HEK293 (cell line): ENCODE data around the gene SLAIN2.

Experiments used
- CTCF ChIA-PET: fragments of 350-600 bp; formaldehyde crosslinking; extraction: SDS; loops from one replicate; lab custom pipeline; 2021; ENCODE audit warnings: antibody characterized with exemption; lab: Yijun Ruan, JAX
- POLR2A ChIA-PET: fragments of 300-600 bp; formaldehyde crosslinking; extraction: SDS; loops from one replicate; lab custom pipeline; 2020; ENCODE audit warnings: antibody characterized with exemption, inconsistent platforms; lab: Yijun Ruan, JAX
- H3K27ac ChIP-seq: fragments of 200-500 bp; sonication (Bioruptor generic); 2 replicates; pipeline ENCODE4 v1.5.1; 2014; ENCODE audit warnings: low read depth, low read length, control low read depth, inconsistent platforms; ENCODE audit errors: extremely low read depth
- H3K36me3 ChIP-seq, 2 experiments: fragments of 200-500 bp in 1 of 2; sonication (Bioruptor generic) in 1 of 2; 1 replicate in 1 of 2; 2 replicates in 1 of 2; pipeline ENCODE4 v1.5.1; 2014 to 2017; ENCODE audit warnings: inconsistent platforms in 2 of 2, low read length in 2 of 2; ENCODE audit not compliant: control insufficient read depth in 2 of 2, insufficient read depth in 1 of 2
- H3K4me1 ChIP-seq: fragments of 200-500 bp; sonication (Bioruptor generic); 2 replicates; pipeline ENCODE4 v1.5.1; 2014; ENCODE audit warnings: mild to moderate bottlenecking, low read length, inconsistent platforms; ENCODE audit not compliant: control insufficient read depth, insufficient read depth
- H3K4me3 ChIP-seq: 2 replicates; pipeline ENCODE4 v1.5.1; 2011; ENCODE audit warnings: low read depth, mild to moderate bottlenecking, control low read depth, low read length, moderate library complexity
- H3K9me3 ChIP-seq: fragments of 200-500 bp; sonication (Bioruptor generic); 2 replicates; pipeline ENCODE4 v1.5.1; 2014; ENCODE audit warnings: low read depth, low read length, inconsistent platforms; ENCODE audit not compliant: control insufficient read depth, insufficient read depth
- IKZF3 ChIP-seq: fragments of 450-650 bp; IDR thresholded peaks from 2 replicates; pipeline ENCODE4 v1.5.0; 2018; ENCODE audit warnings: missing biosample characterization, mild to moderate bottlenecking, missing genetic modification characterization, moderate library complexity
- OVOL3 ChIP-seq: fragments of 450-650 bp; formaldehyde crosslinking; IDR thresholded peaks from 2 replicates; pipeline ENCODE4 v1.5.1; 2016; ENCODE audit warnings: missing biosample characterization, missing genetic modification characterization
- SP2 ChIP-seq: fragments of 450-650 bp; formaldehyde crosslinking; IDR thresholded peaks from 2 replicates; pipeline ENCODE4 v1.5.1; 2016; ENCODE audit warnings: missing biosample characterization, missing genetic modification characterization
- WT1 ChIP-seq: fragments of 450-650 bp; formaldehyde crosslinking; IDR thresholded peaks from 2 replicates; pipeline ENCODE4 v1.5.1; 2016; ENCODE audit warnings: missing biosample characterization, missing genetic modification characterization
- ZBTB48 ChIP-seq: fragments of 450-650 bp; formaldehyde crosslinking; IDR thresholded peaks from 2 replicates; pipeline ENCODE4 v1.5.1; 2016; ENCODE audit warnings: missing biosample characterization, missing genetic modification characterization
- ZFP41 ChIP-seq: fragments of 450-650 bp; formaldehyde crosslinking; IDR thresholded peaks from 2 replicates; pipeline ENCODE4 v1.5.1; 2016; ENCODE audit warnings: missing biosample characterization, missing genetic modification characterization, borderline replicate concordance
- ZFP69B ChIP-seq: fragments of 450-650 bp; formaldehyde crosslinking; IDR thresholded peaks from 2 replicates; pipeline ENCODE4 v1.5.1; 2016; ENCODE audit warnings: missing biosample characterization, missing genetic modification characterization
- ZNF19 ChIP-seq: fragments of 450-650 bp; formaldehyde crosslinking; IDR thresholded peaks from 2 replicates; pipeline ENCODE4; 2016; ENCODE audit warnings: missing biosample characterization, missing genetic modification characterization, low read depth
- ZNF274 ChIP-seq, 2 experiments: fragments of 200-500 bp in 1 of 2; fragments of 450-650 bp in 1 of 2; sonication (Bioruptor generic) in 1 of 2; formaldehyde crosslinking in 1 of 2; IDR thresholded peaks; 2 replicates each; pipeline versions ENCODE4 v1.5.1 to v1.6.1; 2014 to 2016; ENCODE audit warnings: borderline replicate concordance in 1 of 2, inconsistent platforms in 1 of 2, low read length in 1 of 2, missing biosample characterization in 1 of 2, missing genetic modification characterization in 1 of 2
- ZNF548 ChIP-seq: fragments of 450-650 bp; formaldehyde crosslinking; IDR thresholded peaks from 2 replicates; pipeline ENCODE4 v1.5.1; 2016; ENCODE audit warnings: missing biosample characterization, missing genetic modification characterization
- ZNF558 ChIP-seq: fragments of 450-650 bp; formaldehyde crosslinking; IDR thresholded peaks from 2 replicates; pipeline ENCODE4 v1.5.1; 2016; ENCODE audit warnings: missing biosample characterization, missing genetic modification characterization
- ZNF585B ChIP-seq: fragments of 450-650 bp; formaldehyde crosslinking; IDR thresholded peaks from 2 replicates; pipeline ENCODE4 v1.5.1; 2016; ENCODE audit warnings: missing biosample characterization, missing genetic modification characterization
- ZNF596 ChIP-seq: fragments of 450-650 bp; IDR thresholded peaks from 2 replicates; pipeline ENCODE4 v1.5.0; 2018; ENCODE audit warnings: missing biosample characterization, mild to moderate bottlenecking, missing genetic modification characterization, moderate library complexity
- ZSCAN16 ChIP-seq: fragments of 450-650 bp; formaldehyde crosslinking; IDR thresholded peaks from 2 replicates; pipeline ENCODE4 v1.5.1; 2016; ENCODE audit warnings: missing biosample characterization, missing genetic modification characterization
- ZSCAN30 ChIP-seq: fragments of 450-650 bp; IDR thresholded peaks from 2 replicates; pipeline ENCODE4 v1.5.1; 2018; ENCODE audit warnings: missing biosample characterization, mild to moderate bottlenecking, missing genetic modification characterization, moderate library complexity
- ZXDB ChIP-seq: fragments of 450-650 bp; formaldehyde crosslinking; IDR thresholded peaks from 2 replicates; pipeline ENCODE4 v1.5.1; 2016; ENCODE audit warnings: missing biosample characterization, missing genetic modification characterization
- TF ChIP-seq, protein P1 (sequence below): fragments of 450-650 bp; formaldehyde crosslinking; IDR thresholded peaks from 2 replicates; pipeline ENCODE4 v1.5.1; 2016; ENCODE audit warnings: missing biosample characterization, missing genetic modification characterization
- TF ChIP-seq, protein P2 (sequence below): fragments of 450-650 bp; formaldehyde crosslinking; IDR thresholded peaks from 2 replicates; pipeline ENCODE4 v1.5.1; 2016; ENCODE audit warnings: missing biosample characterization, missing genetic modification characterization
- TF ChIP-seq, protein P3 (sequence below): fragments of 450-650 bp; formaldehyde crosslinking; IDR thresholded peaks from 2 replicates; pipeline ENCODE4 v1.5.1; 2016; ENCODE audit warnings: missing biosample characterization, missing genetic modification characterization, borderline replicate concordance
- TF ChIP-seq, protein P4 (sequence below): fragments of 450-650 bp; formaldehyde crosslinking; IDR thresholded peaks from 2 replicates; pipeline ENCODE4 v1.5.1; 2016; ENCODE audit warnings: missing biosample characterization, missing genetic modification characterization, low read depth
- TF ChIP-seq, protein P5 (sequence below): fragments of 450-650 bp; formaldehyde crosslinking; IDR thresholded peaks from 2 replicates; pipeline ENCODE4 v1.5.1; 2016; ENCODE audit warnings: missing biosample characterization, missing genetic modification characterization, borderline replicate concordance

The SLAIN2 gene

DNA sequence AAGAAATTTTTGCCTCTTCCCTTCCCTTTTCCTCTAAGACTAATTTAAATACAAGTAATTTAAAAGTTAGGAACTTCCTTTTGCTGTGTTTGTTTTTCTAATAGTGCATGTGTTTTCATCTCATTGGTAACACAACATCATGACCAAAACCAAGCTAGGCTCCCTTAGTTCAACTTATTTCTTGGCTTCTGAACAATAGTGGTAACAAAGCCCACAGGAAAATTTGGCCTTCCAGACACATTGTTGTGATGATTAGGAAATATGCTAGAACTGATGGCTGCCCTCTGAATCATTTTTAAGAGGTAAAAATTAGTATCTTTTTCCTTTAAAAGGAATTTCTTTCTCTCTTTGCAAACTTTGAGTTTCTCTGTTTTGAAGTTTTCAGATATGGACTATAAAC lies 46.2 kb upstream of the SLAIN2 start:
- no peaks in the 10 kb centered on the region for H3K4me1 ChIP-seq
- POLR2A ChIA-PET, result no interaction called here
- no peaks in the 10 kb centered on the region for H3K9me3 ChIP-seq
- H3K27ac ChIP-seq, result no peak overlapping the region
- H3K36me3 ChIP-seq, result no peaks in the 10 kb centered on the region
- no peak overlapping the region for H3K4me3 ChIP-seq
- CTCF ChIA-PET, result no interaction called here
- TF ChIP-seq ZNF596 (tag by site-specific recombination), result no peak
- no peak for TF ChIP-seq SP2 (tag by site-specific recombination)
- no peak for TF ChIP-seq OVOL3
- no peak for TF ChIP-seq ZNF558 (tag by site-specific recombination)
- no peak for TF ChIP-seq ZNF274 (IDR thresholded peaks at IDR 0.05; ENCODE audit: low read length)
- no peak for TF ChIP-seq ZNF274 (tag by site-specific recombination; IDR thresholded peaks at IDR 0.05; ENCODE audit: borderline replicate concordance)
- TF ChIP-seq, protein P1, sequence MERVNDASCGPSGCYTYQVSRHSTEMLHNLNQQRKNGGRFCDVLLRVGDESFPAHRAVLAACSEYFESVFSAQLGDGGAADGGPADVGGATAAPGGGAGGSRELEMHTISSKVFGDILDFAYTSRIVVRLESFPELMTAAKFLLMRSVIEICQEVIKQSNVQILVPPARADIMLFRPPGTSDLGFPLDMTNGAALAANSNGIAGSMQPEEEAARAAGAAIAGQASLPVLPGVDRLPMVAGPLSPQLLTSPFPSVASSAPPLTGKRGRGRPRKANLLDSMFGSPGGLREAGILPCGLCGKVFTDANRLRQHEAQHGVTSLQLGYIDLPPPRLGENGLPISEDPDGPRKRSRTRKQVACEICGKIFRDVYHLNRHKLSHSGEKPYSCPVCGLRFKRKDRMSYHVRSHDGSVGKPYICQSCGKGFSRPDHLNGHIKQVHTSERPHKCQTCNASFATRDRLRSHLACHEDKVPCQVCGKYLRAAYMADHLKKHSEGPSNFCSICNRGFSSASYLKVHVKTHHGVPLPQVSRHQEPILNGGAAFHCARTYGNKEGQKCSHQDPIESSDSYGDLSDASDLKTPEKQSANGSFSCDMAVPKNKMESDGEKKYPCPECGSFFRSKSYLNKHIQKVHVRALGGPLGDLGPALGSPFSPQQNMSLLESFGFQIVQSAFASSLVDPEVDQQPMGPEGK (tag by site-specific recombination), result no peak
- TF ChIP-seq, protein P2, sequence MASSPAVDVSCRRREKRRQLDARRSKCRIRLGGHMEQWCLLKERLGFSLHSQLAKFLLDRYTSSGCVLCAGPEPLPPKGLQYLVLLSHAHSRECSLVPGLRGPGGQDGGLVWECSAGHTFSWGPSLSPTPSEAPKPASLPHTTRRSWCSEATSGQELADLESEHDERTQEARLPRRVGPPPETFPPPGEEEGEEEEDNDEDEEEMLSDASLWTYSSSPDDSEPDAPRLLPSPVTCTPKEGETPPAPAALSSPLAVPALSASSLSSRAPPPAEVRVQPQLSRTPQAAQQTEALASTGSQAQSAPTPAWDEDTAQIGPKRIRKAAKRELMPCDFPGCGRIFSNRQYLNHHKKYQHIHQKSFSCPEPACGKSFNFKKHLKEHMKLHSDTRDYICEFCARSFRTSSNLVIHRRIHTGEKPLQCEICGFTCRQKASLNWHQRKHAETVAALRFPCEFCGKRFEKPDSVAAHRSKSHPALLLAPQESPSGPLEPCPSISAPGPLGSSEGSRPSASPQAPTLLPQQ (tag by site-specific recombination), result no peak
- TF ChIP-seq ZNF19, result no peak
- TF ChIP-seq, protein P3, sequence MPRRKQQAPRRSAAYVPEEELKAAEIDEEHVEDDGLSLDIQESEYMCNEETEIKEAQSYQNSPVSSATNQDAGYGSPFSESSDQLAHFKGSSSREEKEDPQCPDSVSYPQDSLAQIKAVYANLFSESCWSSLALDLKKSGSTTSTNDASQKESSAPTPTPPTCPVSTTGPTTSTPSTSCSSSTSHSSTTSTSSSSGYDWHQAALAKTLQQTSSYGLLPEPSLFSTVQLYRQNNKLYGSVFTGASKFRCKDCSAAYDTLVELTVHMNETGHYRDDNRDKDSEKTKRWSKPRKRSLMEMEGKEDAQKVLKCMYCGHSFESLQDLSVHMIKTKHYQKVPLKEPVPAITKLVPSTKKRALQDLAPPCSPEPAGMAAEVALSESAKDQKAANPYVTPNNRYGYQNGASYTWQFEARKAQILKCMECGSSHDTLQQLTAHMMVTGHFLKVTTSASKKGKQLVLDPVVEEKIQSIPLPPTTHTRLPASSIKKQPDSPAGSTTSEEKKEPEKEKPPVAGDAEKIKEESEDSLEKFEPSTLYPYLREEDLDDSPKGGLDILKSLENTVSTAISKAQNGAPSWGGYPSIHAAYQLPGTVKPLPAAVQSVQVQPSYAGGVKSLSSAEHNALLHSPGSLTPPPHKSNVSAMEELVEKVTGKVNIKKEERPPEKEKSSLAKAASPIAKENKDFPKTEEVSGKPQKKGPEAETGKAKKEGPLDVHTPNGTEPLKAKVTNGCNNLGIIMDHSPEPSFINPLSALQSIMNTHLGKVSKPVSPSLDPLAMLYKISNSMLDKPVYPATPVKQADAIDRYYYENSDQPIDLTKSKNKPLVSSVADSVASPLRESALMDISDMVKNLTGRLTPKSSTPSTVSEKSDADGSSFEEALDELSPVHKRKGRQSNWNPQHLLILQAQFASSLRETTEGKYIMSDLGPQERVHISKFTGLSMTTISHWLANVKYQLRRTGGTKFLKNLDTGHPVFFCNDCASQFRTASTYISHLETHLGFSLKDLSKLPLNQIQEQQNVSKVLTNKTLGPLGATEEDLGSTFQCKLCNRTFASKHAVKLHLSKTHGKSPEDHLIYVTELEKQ, result no peak
- no peak for TF ChIP-seq ZFP69B
- no peak for TF ChIP-seq ZSCAN30
- no peak for TF ChIP-seq ZBTB48 (tag by site-specific recombination)
- no peak for TF ChIP-seq ZFP41 (tag by site-specific recombination)
- TF ChIP-seq ZNF548 (tag by site-specific recombination), result no peak
- TF ChIP-seq ZXDB (tag by site-specific recombination), result no peak
- TF ChIP-seq IKZF3 (tag by site-specific recombination), result no peak

DNA sequence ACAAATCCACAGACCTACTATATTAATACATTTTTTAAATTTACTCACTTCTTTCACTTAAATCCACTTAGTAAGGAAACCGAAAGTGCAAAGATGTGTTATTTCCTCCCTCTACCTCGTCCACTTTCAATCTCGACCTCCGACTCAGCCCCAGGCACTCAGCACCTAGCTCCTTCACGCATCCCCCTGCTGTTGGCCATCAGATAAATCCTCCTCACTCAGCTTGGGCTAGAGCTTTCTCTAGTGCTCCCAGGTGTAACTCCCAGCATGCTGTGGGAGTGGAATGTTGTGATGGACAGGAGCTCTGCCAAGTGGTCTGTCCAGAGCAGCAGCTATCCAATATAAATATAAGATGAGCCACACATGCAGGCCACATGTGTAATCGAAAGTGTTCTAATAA lies 45.0 kb upstream of the SLAIN2 start:
- Histone ChIP-seq H3K4me3 (no peak overlapping the region), H3K9me3 (no peaks in the 10 kb centered on the region), H3K36me3 (no peaks in the 10 kb centered on the region), H3K4me1 (no peaks in the 10 kb centered on the region), H3K27ac (no peak overlapping the region)
- ChIA-PET POLR2A (interaction anchor here (1.0 kb wide), 1 partner anchor 45 kb away, joined by 5 read pairs; the partner anchor contains the start of gene SLAIN2), CTCF (no interaction called here)
- TF ChIP-seq ZSCAN16 (tag by site-specific recombination) (no peak), ZNF585B (no peak), WT1 (no peak)
- TF ChIP-seq, protein P2 (tag by site-specific recombination), result no peak
- TF ChIP-seq, protein P4, sequence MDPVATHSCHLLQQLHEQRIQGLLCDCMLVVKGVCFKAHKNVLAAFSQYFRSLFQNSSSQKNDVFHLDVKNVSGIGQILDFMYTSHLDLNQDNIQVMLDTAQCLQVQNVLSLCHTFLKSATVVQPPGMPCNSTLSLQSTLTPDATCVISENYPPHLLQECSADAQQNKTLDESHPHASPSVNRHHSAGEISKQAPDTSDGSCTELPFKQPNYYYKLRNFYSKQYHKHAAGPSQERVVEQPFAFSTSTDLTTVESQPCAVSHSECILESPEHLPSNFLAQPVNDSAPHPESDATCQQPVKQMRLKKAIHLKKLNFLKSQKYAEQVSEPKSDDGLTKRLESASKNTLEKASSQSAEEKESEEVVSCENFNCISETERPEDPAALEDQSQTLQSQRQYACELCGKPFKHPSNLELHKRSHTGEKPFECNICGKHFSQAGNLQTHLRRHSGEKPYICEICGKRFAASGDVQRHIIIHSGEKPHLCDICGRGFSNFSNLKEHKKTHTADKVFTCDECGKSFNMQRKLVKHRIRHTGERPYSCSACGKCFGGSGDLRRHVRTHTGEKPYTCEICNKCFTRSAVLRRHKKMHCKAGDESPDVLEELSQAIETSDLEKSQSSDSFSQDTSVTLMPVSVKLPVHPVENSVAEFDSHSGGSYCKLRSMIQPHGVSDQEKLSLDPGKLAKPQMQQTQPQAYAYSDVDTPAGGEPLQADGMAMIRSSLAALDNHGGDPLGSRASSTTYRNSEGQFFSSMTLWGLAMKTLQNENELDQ, result no peak
- TF ChIP-seq, protein P5, sequence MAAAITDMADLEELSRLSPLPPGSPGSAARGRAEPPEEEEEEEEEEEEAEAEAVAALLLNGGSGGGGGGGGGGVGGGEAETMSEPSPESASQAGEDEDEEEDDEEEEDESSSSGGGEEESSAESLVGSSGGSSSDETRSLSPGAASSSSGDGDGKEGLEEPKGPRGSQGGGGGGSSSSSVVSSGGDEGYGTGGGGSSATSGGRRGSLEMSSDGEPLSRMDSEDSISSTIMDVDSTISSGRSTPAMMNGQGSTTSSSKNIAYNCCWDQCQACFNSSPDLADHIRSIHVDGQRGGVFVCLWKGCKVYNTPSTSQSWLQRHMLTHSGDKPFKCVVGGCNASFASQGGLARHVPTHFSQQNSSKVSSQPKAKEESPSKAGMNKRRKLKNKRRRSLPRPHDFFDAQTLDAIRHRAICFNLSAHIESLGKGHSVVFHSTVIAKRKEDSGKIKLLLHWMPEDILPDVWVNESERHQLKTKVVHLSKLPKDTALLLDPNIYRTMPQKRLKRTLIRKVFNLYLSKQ (tag by site-specific recombination), result no peak
